AG04450 (cell line): ENCODE results near the gene SMIM24. TPM values are rescaled to one million over a fixed set of nuclear protein-coding genes. Genes with fewer than 3 reads are reported as not detected.

Source experiments
- CTCF ChIA-PET: fragments of 300-600, 350-600 bp; formaldehyde crosslinking; extraction: SDS; loops from one replicate; lab custom pipeline; 2022; ENCODE audit warnings: antibody characterized with exemption, inconsistent platforms; lab: Charles Lee
- POLR2A ChIA-PET: fragments of 350-600 bp; formaldehyde crosslinking; extraction: SDS; loops from one replicate; lab custom pipeline; 2021; ENCODE audit warnings: antibody characterized with exemption, inconsistent platforms; lab: Yijun Ruan, JAX
- DNase-seq: peaks from one replicate; pipeline ENCODE4 v3.0.0-alpha.2; 2011; ENCODE audit warnings: low read depth, low spot score
- H3K27ac ChIP-seq: one replicate; pipeline ENCODE4 v1.5.1; 2012; ENCODE audit warnings: low read depth, low read length, control low read depth
- H3K27me3 ChIP-seq: one replicate; pipeline ENCODE4 v1.6.0; 2012; ENCODE audit warnings: low read length; ENCODE audit not compliant: control insufficient read depth, insufficient read depth
- H3K4me3 ChIP-seq: 2 replicates; pipeline ENCODE4 v1.5.1; 2011; ENCODE audit warnings: mild to moderate bottlenecking, low read depth, low read length, control low read depth
- H3K9me3 ChIP-seq: 2 replicates; pipeline ENCODE4 v1.5.1; 2012; ENCODE audit warnings: low read length; ENCODE audit not compliant: control insufficient read depth, insufficient read depth
- polyA plus RNA-seq: library from polyadenylated mRNA; depleted of rRNA; stranded (reverse); fragments of >200 nt; gene quantifications from 2 replicates; pipeline ENCODE4 v1.2.3, GENCODE V29; 2011
- TF ChIP-seq, protein P1 (sequence below): IDR thresholded peaks from 2 replicates; pipeline ENCODE4 v1.5.1; 2011; ENCODE audit warnings: low read depth, low read length, control low read depth, inconsistent platforms

The SMIM24 gene
- polyA plus RNA-seq, 1 experiment: 0.19 TPM

DNA sequence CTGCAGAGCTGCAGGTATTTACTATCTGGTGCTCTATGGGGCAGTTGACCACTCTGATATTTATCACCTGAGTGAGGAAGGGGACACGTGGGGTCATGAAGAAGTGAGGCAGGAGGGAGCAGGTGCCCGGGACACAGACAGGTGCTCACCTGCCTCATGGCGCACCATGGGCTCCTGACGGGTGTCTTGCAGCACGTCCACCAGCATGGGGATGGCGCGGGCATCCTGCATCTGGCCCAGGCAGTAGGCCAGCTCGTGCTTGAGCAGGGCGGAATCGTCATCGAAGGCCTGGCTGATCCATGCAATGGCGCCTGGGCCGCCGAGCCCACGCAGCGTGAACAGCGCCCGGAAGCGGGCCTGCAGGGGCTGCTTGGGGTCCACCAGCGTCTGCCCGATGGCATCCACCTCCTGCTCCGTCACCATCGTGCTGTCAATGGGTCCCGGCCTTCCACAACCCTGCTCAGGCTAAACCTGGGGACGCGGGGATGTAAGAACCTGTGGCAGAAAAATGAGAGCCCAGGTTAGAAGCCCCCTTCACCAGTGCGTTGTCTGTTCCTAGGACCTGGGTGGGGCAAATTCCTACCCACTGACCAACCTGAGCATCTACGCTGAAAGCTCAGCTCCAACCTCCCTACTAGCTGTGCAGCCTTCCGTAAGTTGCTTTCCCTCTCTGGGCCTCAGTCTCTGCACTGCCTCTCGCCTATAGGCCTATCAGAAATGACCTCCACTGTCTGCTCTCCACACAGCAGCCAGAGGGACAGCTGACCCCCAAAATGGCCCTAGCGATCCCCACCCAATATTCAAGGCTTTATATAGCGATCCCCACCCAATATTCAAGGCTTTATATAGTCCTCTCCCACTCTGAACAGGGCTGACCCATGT is 16.3 kb upstream of the SMIM24 start:
- POLR2A ChIA-PET: no interaction called here
- Histone ChIP-seq H3K27me3 (no peaks in the 10 kb centered on the region), H3K4me3 (no peak overlapping the region), H3K27ac (no peak overlapping the region), H3K9me3 (no peaks in the 10 kb centered on the region; the same call in 1 of the 2 replicates)
- CTCF ChIA-PET: no interaction called here
- no peak for DNase-seq
- TF ChIP-seq, protein P1, sequence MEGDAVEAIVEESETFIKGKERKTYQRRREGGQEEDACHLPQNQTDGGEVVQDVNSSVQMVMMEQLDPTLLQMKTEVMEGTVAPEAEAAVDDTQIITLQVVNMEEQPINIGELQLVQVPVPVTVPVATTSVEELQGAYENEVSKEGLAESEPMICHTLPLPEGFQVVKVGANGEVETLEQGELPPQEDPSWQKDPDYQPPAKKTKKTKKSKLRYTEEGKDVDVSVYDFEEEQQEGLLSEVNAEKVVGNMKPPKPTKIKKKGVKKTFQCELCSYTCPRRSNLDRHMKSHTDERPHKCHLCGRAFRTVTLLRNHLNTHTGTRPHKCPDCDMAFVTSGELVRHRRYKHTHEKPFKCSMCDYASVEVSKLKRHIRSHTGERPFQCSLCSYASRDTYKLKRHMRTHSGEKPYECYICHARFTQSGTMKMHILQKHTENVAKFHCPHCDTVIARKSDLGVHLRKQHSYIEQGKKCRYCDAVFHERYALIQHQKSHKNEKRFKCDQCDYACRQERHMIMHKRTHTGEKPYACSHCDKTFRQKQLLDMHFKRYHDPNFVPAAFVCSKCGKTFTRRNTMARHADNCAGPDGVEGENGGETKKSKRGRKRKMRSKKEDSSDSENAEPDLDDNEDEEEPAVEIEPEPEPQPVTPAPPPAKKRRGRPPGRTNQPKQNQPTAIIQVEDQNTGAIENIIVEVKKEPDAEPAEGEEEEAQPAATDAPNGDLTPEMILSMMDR: no peak

DNA sequence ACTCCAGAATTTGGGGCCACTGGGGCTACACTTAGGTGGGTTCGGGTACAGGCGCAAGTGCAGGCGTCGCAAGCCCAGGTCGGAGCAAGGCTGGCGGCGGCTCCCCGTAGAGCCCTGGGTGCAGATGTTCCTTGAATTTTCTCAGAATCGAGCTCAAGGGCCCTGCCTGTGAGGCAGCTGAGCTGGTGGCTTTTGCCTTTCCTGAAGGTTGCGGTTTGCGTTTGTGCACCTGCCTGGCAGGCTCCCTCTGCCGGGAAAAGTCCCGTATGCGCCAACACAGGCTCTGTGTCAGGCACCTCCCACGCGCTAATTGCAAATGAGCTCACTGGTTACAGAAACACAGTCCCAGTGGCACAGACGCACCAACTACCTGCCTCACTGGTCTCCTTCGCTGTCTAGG is 14.2 kb upstream of the SMIM24 start:
- Histone ChIP-seq H3K27me3 (no peaks in the 10 kb centered on the region), H3K4me3 (no peak overlapping the region), H3K27ac (no peak overlapping the region), H3K9me3 (no peaks in the 10 kb centered on the region; the same call in 1 of the 2 replicates)
- no peak for DNase-seq
- POLR2A ChIA-PET: interaction anchor here (0.6 to 0.8 kb wide), 4 partner anchors 24 to 939 kb away, joined by 5 to 13 read pairs (median 6); no protein-coding TSS in a partner anchor
- TF ChIP-seq, protein P1: no peak
- CTCF ChIA-PET: interaction anchor here (1.2 to 2.2 kb wide), 2 partner anchors 10 to 190 kb away, joined by 4 to 11 read pairs; no protein-coding TSS in a partner anchor

DNA sequence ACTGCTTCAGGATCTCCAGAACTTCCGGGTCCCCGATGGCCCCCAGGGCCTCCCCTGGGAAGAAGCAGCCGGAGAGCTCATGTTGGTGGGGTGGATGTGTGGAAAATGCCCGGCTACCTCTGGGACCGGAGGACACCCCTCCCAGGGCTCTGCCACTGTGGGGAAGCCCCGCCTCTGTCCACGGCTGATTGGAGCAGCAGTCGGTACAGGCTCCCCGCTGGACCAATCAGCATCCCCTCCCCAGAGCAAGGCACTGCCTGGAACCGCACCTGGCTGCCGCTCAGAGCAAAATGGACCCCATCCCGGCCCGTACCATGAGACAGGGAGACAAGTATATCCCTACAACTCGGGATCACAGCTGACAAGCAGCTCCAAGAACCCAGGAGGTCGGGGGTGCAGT is 13.7 kb upstream of the SMIM24 start:
- Histone ChIP-seq H3K9me3 (no peaks in the 10 kb centered on the region; the same call in 1 of the 2 replicates), H3K4me3 (no peak overlapping the region), H3K27me3 (no peaks in the 10 kb centered on the region), H3K27ac (no peak overlapping the region)
- POLR2A ChIA-PET: interaction anchor here (0.6 to 0.8 kb wide), 2 partner anchors 24 to 159 kb away, joined by 6 to 13 read pairs; no protein-coding TSS in a partner anchor
- CTCF ChIA-PET: interaction anchor here (1.2 to 2.2 kb wide), 2 partner anchors 9 to 189 kb away, joined by 4 to 11 read pairs; no protein-coding TSS in a partner anchor
- no peak for DNase-seq
- TF ChIP-seq, protein P1: no peak

DNA sequence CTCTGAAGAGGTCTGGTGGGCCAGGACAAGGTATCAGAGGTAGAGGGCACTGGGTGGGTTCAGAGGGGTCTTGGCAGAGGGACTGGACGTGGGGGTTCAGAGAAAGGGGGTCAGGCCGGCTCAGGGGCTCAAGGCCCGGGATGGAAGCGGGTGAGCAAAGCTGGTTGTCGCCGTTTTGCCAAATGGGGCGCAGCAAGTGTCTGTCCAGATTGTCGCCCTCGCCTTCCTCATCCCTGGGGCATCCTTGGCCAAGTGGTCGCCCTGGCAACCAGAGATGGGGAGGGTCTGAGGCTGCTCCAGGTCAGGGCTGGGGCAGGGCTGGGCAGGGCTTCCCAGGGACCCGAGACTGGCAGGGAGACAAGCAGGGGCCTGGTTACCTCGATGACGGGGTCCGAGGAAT is 13.3 kb upstream of the SMIM24 start:
- ChIA-PET POLR2A (no interaction called here), CTCF (interaction anchor here (2.2 kb wide), 1 partner anchor 9 kb away, joined by 11 read pairs; no protein-coding TSS in a partner anchor)
- no peak overlapping the region for H3K27ac ChIP-seq
- no peaks in the 10 kb centered on the region; the same call in 1 of the 2 replicates for H3K9me3 ChIP-seq
- H3K27me3 ChIP-seq: no peaks in the 10 kb centered on the region
- TF ChIP-seq, protein P1: no peak
- no peak overlapping the region for H3K4me3 ChIP-seq
- DNase-seq: no peak

DNA sequence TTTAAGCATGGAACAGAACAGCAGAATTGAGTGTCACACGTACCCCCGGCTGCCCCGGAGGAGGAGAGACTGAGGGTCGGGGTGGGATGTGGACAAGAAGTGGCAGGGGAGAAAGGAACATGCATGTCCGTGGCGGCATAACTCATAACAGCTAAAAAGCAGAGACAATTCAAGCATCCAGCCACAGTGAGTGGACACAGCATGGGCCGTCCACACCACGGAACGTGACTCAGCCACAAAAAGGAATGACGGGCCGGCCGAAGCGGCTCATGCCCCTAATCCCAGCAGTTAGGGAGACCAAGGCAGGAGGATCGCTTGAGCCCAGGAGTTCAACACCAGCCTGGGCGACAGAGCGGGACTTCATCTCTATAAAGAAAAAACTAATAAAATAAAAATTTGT is 12.6 kb upstream of the SMIM24 start:
- H3K9me3 ChIP-seq: no peaks in the 10 kb centered on the region; the same call in 1 of the 2 replicates
- no peak for DNase-seq
- ChIA-PET CTCF (no interaction called here), POLR2A (no interaction called here)
- no peaks in the 10 kb centered on the region for H3K27me3 ChIP-seq
- H3K4me3 ChIP-seq: no peak overlapping the region
- TF ChIP-seq, protein P1: no peak
- H3K27ac ChIP-seq: no peak overlapping the region
